HepG2 (cell line): ENCODE measurements around the gene FPGS. TPM values are rescaled to one million over a fixed set of nuclear protein-coding genes. Genes with fewer than 3 reads are reported as not detected.

Experiments used
- BORCS8-MEF2B ChIP-seq: sonication (generic); formaldehyde crosslinking; IDR thresholded peaks from 2 replicates; pipeline ENCODE4 v1.8.0; 2022; ENCODE audit warnings: mild to moderate bottlenecking, missing genetic modification reagents
- CBFB ChIP-seq: sonication (generic); formaldehyde crosslinking; IDR thresholded peaks from 2 replicates; pipeline ENCODE4 v1.4.0; 2020; ENCODE audit warnings: missing genetic modification reagents
- CHD4 ChIP-seq: fragments of 200-600 bp; sonication (generic); IDR thresholded peaks from 2 replicates; pipeline ENCODE4 v1.7.0; 2017; ENCODE audit warnings: mild to moderate bottlenecking, low read length, borderline replicate concordance
- DPF2 ChIP-seq: sonication (generic); formaldehyde crosslinking; IDR thresholded peaks from 2 replicates; pipeline ENCODE4 v1.4.0; 2020; ENCODE audit warnings: mild to moderate bottlenecking, low read depth, missing genetic modification reagents, borderline replicate concordance
- KAT7 ChIP-seq: IDR thresholded peaks from 2 replicates; pipeline ENCODE4 v1.6.1; 2018; ENCODE audit warnings: borderline replicate concordance, missing compliant biosample characterization
- MEIS2 ChIP-seq: sonication (generic); formaldehyde crosslinking; IDR thresholded peaks from 2 replicates; pipeline ENCODE4 v1.9.0; 2021; ENCODE audit warnings: mild to moderate bottlenecking, missing genetic modification reagents
- PRDM4 ChIP-seq: sonication (generic); formaldehyde crosslinking; IDR thresholded peaks from 2 replicates; pipeline ENCODE4 v1.9.0; 2021; ENCODE audit warnings: missing genetic modification reagents, borderline replicate concordance
- SMAD3 ChIP-seq: sonication (generic); formaldehyde crosslinking; IDR thresholded peaks from 2 replicates; pipeline ENCODE4 v1.4.0; 2020; ENCODE audit warnings: missing genetic modification reagents
- SNAPC5 ChIP-seq: sonication (generic); formaldehyde crosslinking; IDR thresholded peaks from 2 replicates; pipeline ENCODE4 v1.8.1; 2023; ENCODE audit warnings: mild to moderate bottlenecking, missing genetic modification reagents, borderline replicate concordance
- ZKSCAN1 ChIP-seq: fragments of 150-350 bp; IDR thresholded peaks from 2 replicates; pipeline ENCODE4 v1.6.1; 2014; ENCODE audit warnings: low read length
- ZNF101 ChIP-seq: sonication (generic); formaldehyde crosslinking; IDR thresholded peaks from 2 replicates; pipeline ENCODE4 v1.4.0; 2020; ENCODE audit warnings: mild to moderate bottlenecking, low read depth, missing genetic modification reagents, borderline replicate concordance
- ZNF251 ChIP-seq: sonication (generic); formaldehyde crosslinking; IDR thresholded peaks from 2 replicates; pipeline ENCODE4 v1.9.0; 2021; ENCODE audit warnings: mild to moderate bottlenecking, missing genetic modification reagents
- ZNF598 ChIP-seq: sonication (generic); formaldehyde crosslinking; IDR thresholded peaks from 2 replicates; pipeline ENCODE4 v1.5.1; 2020; ENCODE audit warnings: mild to moderate bottlenecking, missing genetic modification reagents, borderline replicate concordance
- ZNF672 ChIP-seq: sonication (generic); formaldehyde crosslinking; IDR thresholded peaks from 2 replicates; pipeline ENCODE4 v1.8.1; 2022; ENCODE audit warnings: missing genetic modification reagents
- ZNF891 ChIP-seq: sonication (generic); formaldehyde crosslinking; IDR thresholded peaks from 2 replicates; pipeline ENCODE4 v1.5.0; 2020; ENCODE audit warnings: mild to moderate bottlenecking, missing genetic modification reagents
- ZSCAN20 ChIP-seq: sonication (generic); formaldehyde crosslinking; IDR thresholded peaks from 2 replicates; pipeline ENCODE4 v1.4.0; 2020; ENCODE audit warnings: missing genetic modification reagents, mild to moderate bottlenecking, borderline replicate concordance
- polyA plus RNA-seq, 8 experiments: library from polyadenylated mRNA; depleted of rRNA in 3 of 8; stranded (reverse) in 7 of 8; unstranded in 1 of 8; fragments of >200 nt; fragmentation: Illumina TruSeq in 4 of 8; extraction: Trizol in 4 of 8; gene quantifications; 2 replicates each; pipeline versions ENCODE4 v1.2.1 to v1.2.3, GENCODE V29; 2011 to 2016; ENCODE audit warnings: low read depth in 4 of 8, missing spikeins in 1 of 8, mixed read lengths in 1 of 8; ENCODE audit not compliant: insufficient read depth in 1 of 8
- total RNA-seq, 5 experiments: library from RNA; depleted of rRNA; stranded (reverse); fragments of >200 nt; fragmentation: Illumina TruSeq; extraction: Trizol; gene quantifications; 2 replicates each; pipeline ENCODE4 v1.2.3, GENCODE V29; 2016; ENCODE audit warnings: low read depth in 1 of 5
- TF ChIP-seq, protein P1 (sequence below): sonication (generic); formaldehyde crosslinking; IDR thresholded peaks from 2 replicates; pipeline ENCODE4 v1.5.0; 2020; ENCODE audit warnings: mild to moderate bottlenecking, missing genetic modification reagents
- TF ChIP-seq, protein P2 (sequence below), 2 experiments: fragments of 450-650 bp in 1 of 2; sonication (generic) in 1 of 2; formaldehyde crosslinking; IDR thresholded peaks; 2 replicates each; pipeline versions ENCODE4 v1.5.0 to v1.8.0; 2020 to 2022; ENCODE audit warnings: mild to moderate bottlenecking in 1 of 2, missing genetic modification reagents in 1 of 2

FPGS gene
- total and polyA plus RNA-seq, 2 of the 13 experiments (the other 11 are each of a cell fraction or from before 2014, with no cell fraction given), result 35.6 to 36.8 TPM

DNA sequence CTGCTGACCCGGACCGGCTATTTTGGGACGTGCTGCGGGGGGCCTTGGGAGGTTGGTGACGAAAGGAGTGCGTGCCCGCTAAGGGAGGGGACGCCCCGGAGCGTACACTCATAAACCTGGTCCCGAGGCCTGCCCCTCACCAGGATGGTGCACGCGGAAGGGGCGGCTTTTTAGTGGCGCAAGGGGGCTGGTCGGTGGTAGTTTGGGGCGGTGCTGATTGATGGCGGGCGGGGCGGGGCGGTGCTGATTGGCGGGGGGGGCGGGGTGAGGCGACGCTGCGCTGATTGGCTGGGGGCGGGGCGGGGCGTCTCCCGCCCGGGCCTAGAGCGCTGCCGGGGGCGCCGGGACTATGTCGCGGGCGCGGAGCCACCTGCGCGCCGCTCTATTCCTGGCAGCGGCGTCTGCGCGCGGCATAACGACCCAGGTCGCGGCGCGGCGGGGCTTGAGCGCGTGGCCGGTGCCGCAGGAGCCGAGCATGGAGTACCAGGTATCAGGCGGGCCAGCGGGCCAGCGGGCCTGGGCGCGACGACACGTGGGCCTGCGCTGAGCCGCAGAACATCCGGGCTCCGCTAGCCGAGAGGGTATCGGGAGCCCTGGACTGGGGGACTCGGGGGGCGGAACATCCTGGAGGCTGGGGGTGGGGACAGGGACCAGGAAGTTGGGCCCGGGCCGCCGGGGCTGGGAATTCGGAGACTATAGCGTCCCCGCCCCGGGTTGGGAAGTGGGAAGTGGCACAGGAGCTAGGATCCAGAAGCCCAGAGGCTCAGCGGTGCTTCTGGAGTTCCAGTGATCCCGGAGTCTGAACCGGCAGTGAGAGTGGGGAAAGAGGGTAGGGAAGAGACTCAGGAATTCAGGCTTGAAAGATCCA is at the start of gene FPGS (continued):
- TF ChIP-seq ZSCAN20 (CRISPR knock-in tag), result no peak
- 0 out of 2 replicates have a peak, but pooled peaks have one; percentile 51 for TF ChIP-seq MEIS2 (CRISPR knock-in tag)
- no peak for TF ChIP-seq ZKSCAN1
- peak; percentile 67; the same call in 1 of the 2 replicates for TF ChIP-seq ZNF891 (CRISPR knock-in tag)
- TF ChIP-seq BORCS8-MEF2B (CRISPR knock-in tag), result peak; percentile 62
- no peak for TF ChIP-seq ZNF251 (CRISPR knock-in tag)
- no peak for TF ChIP-seq CHD4
- TF ChIP-seq DPF2 (CRISPR knock-in tag), result no peak
- TF ChIP-seq CBFB, result no peak
- TF ChIP-seq ZNF598 (CRISPR knock-in tag), result no peak; the same call in 1 of the 2 replicates
- no peak for TF ChIP-seq SMAD3
- TF ChIP-seq, protein P1, sequence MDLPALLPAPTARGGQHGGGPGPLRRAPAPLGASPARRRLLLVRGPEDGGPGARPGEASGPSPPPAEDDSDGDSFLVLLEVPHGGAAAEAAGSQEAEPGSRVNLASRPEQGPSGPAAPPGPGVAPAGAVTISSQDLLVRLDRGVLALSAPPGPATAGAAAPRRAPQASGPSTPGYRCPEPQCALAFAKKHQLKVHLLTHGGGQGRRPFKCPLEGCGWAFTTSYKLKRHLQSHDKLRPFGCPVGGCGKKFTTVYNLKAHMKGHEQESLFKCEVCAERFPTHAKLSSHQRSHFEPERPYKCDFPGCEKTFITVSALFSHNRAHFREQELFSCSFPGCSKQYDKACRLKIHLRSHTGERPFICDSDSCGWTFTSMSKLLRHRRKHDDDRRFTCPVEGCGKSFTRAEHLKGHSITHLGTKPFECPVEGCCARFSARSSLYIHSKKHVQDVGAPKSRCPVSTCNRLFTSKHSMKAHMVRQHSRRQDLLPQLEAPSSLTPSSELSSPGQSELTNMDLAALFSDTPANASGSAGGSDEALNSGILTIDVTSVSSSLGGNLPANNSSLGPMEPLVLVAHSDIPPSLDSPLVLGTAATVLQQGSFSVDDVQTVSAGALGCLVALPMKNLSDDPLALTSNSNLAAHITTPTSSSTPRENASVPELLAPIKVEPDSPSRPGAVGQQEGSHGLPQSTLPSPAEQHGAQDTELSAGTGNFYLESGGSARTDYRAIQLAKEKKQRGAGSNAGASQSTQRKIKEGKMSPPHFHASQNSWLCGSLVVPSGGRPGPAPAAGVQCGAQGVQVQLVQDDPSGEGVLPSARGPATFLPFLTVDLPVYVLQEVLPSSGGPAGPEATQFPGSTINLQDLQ (CRISPR knock-in tag), result peak; percentile 39; the same call in 1 of the 2 replicates
- TF ChIP-seq ZNF101 (CRISPR knock-in tag), result no peak
- no peak for TF ChIP-seq SNAPC5 (CRISPR knock-in tag)
- TF ChIP-seq KAT7 (CRISPR knock-in tag), result no peak; the same call in 1 of the 2 replicates
- no peak for TF ChIP-seq ZNF672 (CRISPR knock-in tag)
- TF ChIP-seq, protein P2, sequence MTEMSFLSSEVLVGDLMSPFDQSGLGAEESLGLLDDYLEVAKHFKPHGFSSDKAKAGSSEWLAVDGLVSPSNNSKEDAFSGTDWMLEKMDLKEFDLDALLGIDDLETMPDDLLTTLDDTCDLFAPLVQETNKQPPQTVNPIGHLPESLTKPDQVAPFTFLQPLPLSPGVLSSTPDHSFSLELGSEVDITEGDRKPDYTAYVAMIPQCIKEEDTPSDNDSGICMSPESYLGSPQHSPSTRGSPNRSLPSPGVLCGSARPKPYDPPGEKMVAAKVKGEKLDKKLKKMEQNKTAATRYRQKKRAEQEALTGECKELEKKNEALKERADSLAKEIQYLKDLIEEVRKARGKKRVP (CRISPR knock-in tag; IDR thresholded peaks at IDR 0.05), result peak in 1 of 2 experiments; percentile 39; a peak in 1 of 4 replicates
- no peak for TF ChIP-seq PRDM4
